Measurements from ENCODE around the gene LRRC55.

The LRRC55 gene

GRCh38 chr11:57219021-57219627 is 37.4 kb downstream of the LRRC55 start:
- Histone ChIP-seq H3K27ac (ENCODE audit: low read depth, low read length) (no peak overlapping the region), H3K4me1 (ENCODE audit: control insufficient read depth, insufficient read depth, low read length) (peaks cover 25% of the 10 kb centered on the region), H3K36me3 (ENCODE audit: control insufficient read depth, insufficient read depth, low read length) (no peaks in the 10 kb centered on the region), H3K27me3 (ENCODE audit: control insufficient read depth, insufficient read depth, low read length) (no peaks in the 10 kb centered on the region), H3K9ac (ENCODE audit: low read length) (no peak overlapping the region), H3K9me3 (ENCODE audit: control insufficient read depth, insufficient read depth, low read depth, low read length) (no peaks in the 10 kb centered on the region), H3K4me3 (ENCODE audit: low read depth, low read length) (no peak overlapping the region)

- H3K4me3 ChIP-seq (ENCODE audit: low read depth, low read length): no peak overlapping the region
- no peaks in the 10 kb centered on the region for H3K36me3 ChIP-seq (ENCODE audit: control insufficient read depth, insufficient read depth, low read length)
- no peaks in the 10 kb centered on the region for H3K27me3 ChIP-seq (ENCODE audit: control insufficient read depth, insufficient read depth, low read length)
- peaks cover 21% of the 10 kb centered on the region for H3K4me1 ChIP-seq (ENCODE audit: control insufficient read depth, insufficient read depth, low read length)
- no peak overlapping the region for H3K9ac ChIP-seq (ENCODE audit: low read length)
- H3K9me3 ChIP-seq (ENCODE audit: control insufficient read depth, insufficient read depth, low read depth, low read length): no peaks in the 10 kb centered on the region
- H3K27ac ChIP-seq (ENCODE audit: low read depth, low read length): no peak overlapping the region
Measured at GRCh38 chr11:57222239-57222638, 40.5 kb downstream of the LRRC55 start.

GRCh38 chr11:57223601-57224000 is 41.8 kb downstream of the LRRC55 start:
- H3K4me3 ChIP-seq (ENCODE audit: low read depth, low read length): no peak overlapping the region
- no peaks in the 10 kb centered on the region for H3K9me3 ChIP-seq (ENCODE audit: control insufficient read depth, insufficient read depth, low read depth, low read length)
- H3K36me3 ChIP-seq (ENCODE audit: control insufficient read depth, insufficient read depth, low read length): no peaks in the 10 kb centered on the region
- no peak overlapping the region for H3K9ac ChIP-seq (ENCODE audit: low read length)
- peaks cover 29% of the 10 kb centered on the region for H3K4me1 ChIP-seq (ENCODE audit: control insufficient read depth, insufficient read depth, low read length)
- no peak overlapping the region for H3K27ac ChIP-seq (ENCODE audit: low read depth, low read length)
- H3K27me3 ChIP-seq (ENCODE audit: control insufficient read depth, insufficient read depth, low read length): no peaks in the 10 kb centered on the region

- H3K4me3 ChIP-seq (ENCODE audit: low read depth, low read length): no peak overlapping the region
- H3K4me1 ChIP-seq (ENCODE audit: control insufficient read depth, insufficient read depth, low read length): peaks cover 33% of the 10 kb centered on the region
- H3K27me3 ChIP-seq (ENCODE audit: control insufficient read depth, insufficient read depth, low read length): no peaks in the 10 kb centered on the region
- no peak overlapping the region for H3K9ac ChIP-seq (ENCODE audit: low read length)
- H3K27ac ChIP-seq (ENCODE audit: low read depth, low read length): no peak overlapping the region
- no peaks in the 10 kb centered on the region for H3K9me3 ChIP-seq (ENCODE audit: control insufficient read depth, insufficient read depth, low read depth, low read length)
- H3K36me3 ChIP-seq (ENCODE audit: control insufficient read depth, insufficient read depth, low read length): no peaks in the 10 kb centered on the region
Measured at GRCh38 chr11:57224128-57224527, 42.4 kb downstream of the LRRC55 start.

- Histone ChIP-seq H3K4me3 (ENCODE audit: low read depth, low read length) (no peak overlapping the region), H3K36me3 (ENCODE audit: control insufficient read depth, insufficient read depth, low read length) (no peaks in the 10 kb centered on the region), H3K27me3 (ENCODE audit: control insufficient read depth, insufficient read depth, low read length) (no peaks in the 10 kb centered on the region)
Measured at GRCh38 chr11:57224537-57224936, 42.8 kb downstream of the LRRC55 start.

GRCh38 chr11:57228600-57228999 is 46.8 kb downstream of the LRRC55 start:
- H3K4me3 ChIP-seq (ENCODE audit: low read depth, low read length): no peak overlapping the region
- peaks cover 42% of the 10 kb centered on the region; the same call in 1 of the 2 replicates for H3K4me1 ChIP-seq (ENCODE audit: control insufficient read depth, insufficient read depth, low read length)
- H3K9ac ChIP-seq (ENCODE audit: low read length): no peak overlapping the region
- no peak overlapping the region for H3K27ac ChIP-seq (ENCODE audit: low read depth, low read length)
- peaks cover 8% of the 10 kb centered on the region; the same call in 1 of the 2 replicates for H3K27me3 ChIP-seq (ENCODE audit: control insufficient read depth, insufficient read depth, low read length)
- no peaks in the 10 kb centered on the region for H3K9me3 ChIP-seq (ENCODE audit: control insufficient read depth, insufficient read depth, low read depth, low read length)
- H3K36me3 ChIP-seq (ENCODE audit: control insufficient read depth, insufficient read depth, low read length): no peaks in the 10 kb centered on the region; the same call in 1 of the 2 replicates

More at GRCh38 chr11:57224537-57224936, 42.8 kb downstream of the LRRC55 start:
- no peak overlapping the region for H3K9ac ChIP-seq (ENCODE audit: low read length)
- peaks cover 35% of the 10 kb centered on the region for H3K4me1 ChIP-seq (ENCODE audit: control insufficient read depth, insufficient read depth, low read length)
- H3K9me3 ChIP-seq (ENCODE audit: control insufficient read depth, insufficient read depth, low read depth, low read length): no peaks in the 10 kb centered on the region
- no peak overlapping the region for H3K27ac ChIP-seq (ENCODE audit: low read depth, low read length)

GRCh38 chr11:57230316-57230715 is 48.6 kb downstream of the LRRC55 start:
- H3K27me3 ChIP-seq (ENCODE audit: control insufficient read depth, insufficient read depth, low read length): peaks cover 8% of the 10 kb centered on the region; the same call in 1 of the 2 replicates
- no peaks in the 10 kb centered on the region for H3K9me3 ChIP-seq (ENCODE audit: control insufficient read depth, insufficient read depth, low read depth, low read length)
- H3K4me1 ChIP-seq (ENCODE audit: control insufficient read depth, insufficient read depth, low read length): peaks cover 34% of the 10 kb centered on the region; the same call in 1 of the 2 replicates
- H3K4me3 ChIP-seq (ENCODE audit: low read depth, low read length): no peak overlapping the region
- no peaks in the 10 kb centered on the region; the same call in 1 of the 2 replicates for H3K36me3 ChIP-seq (ENCODE audit: control insufficient read depth, insufficient read depth, low read length)
- H3K27ac ChIP-seq (ENCODE audit: low read depth, low read length): no peak overlapping the region; the same call in 1 of the 2 replicates
- H3K9ac ChIP-seq (ENCODE audit: low read length): peak overlapping the region; percentile 8

GRCh38 chr11:57230791-57231538 is 49.2 kb downstream of the LRRC55 start:
- H3K27me3 ChIP-seq (ENCODE audit: control insufficient read depth, insufficient read depth, low read length): peaks cover 8% of the 10 kb centered on the region; the same call in 1 of the 2 replicates
- H3K9ac ChIP-seq (ENCODE audit: low read length): peak overlapping the region; percentile 64
- H3K4me3 ChIP-seq (ENCODE audit: low read depth, low read length): no peak overlapping the region; the same call in 1 of the 2 replicates
- H3K9me3 ChIP-seq (ENCODE audit: control insufficient read depth, insufficient read depth, low read depth, low read length): no peaks in the 10 kb centered on the region
- H3K36me3 ChIP-seq (ENCODE audit: control insufficient read depth, insufficient read depth, low read length): no peaks in the 10 kb centered on the region; the same call in 1 of the 2 replicates
- no peak overlapping the region for H3K27ac ChIP-seq (ENCODE audit: low read depth, low read length)
- peaks cover 37% of the 10 kb centered on the region; the same call in 1 of the 2 replicates for H3K4me1 ChIP-seq (ENCODE audit: control insufficient read depth, insufficient read depth, low read length)

- H3K4me3 ChIP-seq (ENCODE audit: low read depth, low read length): peak overlapping the region; percentile 7; the same call in 1 of the 2 replicates
- H3K9ac ChIP-seq (ENCODE audit: low read length): peak overlapping the region; percentile 64
- no peaks in the 10 kb centered on the region; the same call in 1 of the 2 replicates for H3K36me3 ChIP-seq (ENCODE audit: control insufficient read depth, insufficient read depth, low read length)
- H3K9me3 ChIP-seq (ENCODE audit: control insufficient read depth, insufficient read depth, low read depth, low read length): no peaks in the 10 kb centered on the region
- peaks cover 8% of the 10 kb centered on the region; the same call in 1 of the 2 replicates for H3K27me3 ChIP-seq (ENCODE audit: control insufficient read depth, insufficient read depth, low read length)
- H3K4me1 ChIP-seq (ENCODE audit: control insufficient read depth, insufficient read depth, low read length): peaks cover 39% of the 10 kb centered on the region; the same call in 1 of the 2 replicates
- H3K27ac ChIP-seq (ENCODE audit: low read depth, low read length): no peak overlapping the region
Measured at GRCh38 chr11:57231539-57232253, 49.9 kb downstream of the LRRC55 start.

- Histone ChIP-seq H3K36me3 (ENCODE audit: control insufficient read depth, insufficient read depth, low read length) (no peaks in the 10 kb centered on the region; the same call in 1 of the 2 replicates), H3K27ac (ENCODE audit: low read depth, low read length) (no peak overlapping the region; the same call in 1 of the 2 replicates), H3K4me3 (ENCODE audit: low read depth, low read length) (peak overlapping the region; percentile 60; the same call in 1 of the 2 replicates), H3K9ac (ENCODE audit: low read length) (peak overlapping the region; percentile 92), H3K9me3 (ENCODE audit: control insufficient read depth, insufficient read depth, low read depth, low read length) (no peaks in the 10 kb centered on the region), H3K4me1 (ENCODE audit: control insufficient read depth, insufficient read depth, low read length) (peaks cover 46% of the 10 kb centered on the region), H3K27me3 (ENCODE audit: control insufficient read depth, insufficient read depth, low read length) (peaks cover 8% of the 10 kb centered on the region; the same call in 1 of the 2 replicates)
Measured at GRCh38 chr11:57233702-57234101, 51.9 kb downstream of the LRRC55 start.

Data from HUES6 (cell line).